Astrocyte (in vitro differentiated cells and primary cell): Measurements from ENCODE around the gene GOSR1. TPM values are rescaled to one million over a fixed set of nuclear protein-coding genes. Genes with fewer than 3 reads are reported as not detected.

Experiments used
- DNase-seq: peaks from one replicate; pipeline ENCODE4 v3.0.0-alpha.2; 2010; ENCODE audit warnings: low read depth
- FAIRE-seq: peaks from 2 replicates; lab custom pipeline; 2011; peaks lifted over from hg19 to GRCh38; lab: Jason Lieb, UNC
- H2AFZ ChIP-seq: 2 replicates; pipeline ENCODE4 v1.6.0; 2012; ENCODE audit warnings: low read depth, low read length, inconsistent platforms
- H3K27ac ChIP-seq: 2 replicates; pipeline ENCODE4 v1.5.1; 2011; ENCODE audit warnings: low read depth, low read length, inconsistent platforms
- H3K27me3 ChIP-seq: 2 replicates; pipeline ENCODE4 v1.6.0; 2011; ENCODE audit warnings: low read length, inconsistent platforms; ENCODE audit not compliant: insufficient read depth
- H3K36me3 ChIP-seq: 2 replicates; pipeline ENCODE4 v1.5.1; 2011; ENCODE audit warnings: low read length, inconsistent platforms; ENCODE audit not compliant: insufficient read depth
- H3K4me1 ChIP-seq: 2 replicates; pipeline ENCODE4 v1.5.1; 2011; ENCODE audit warnings: low read length, inconsistent platforms; ENCODE audit not compliant: insufficient read depth
- H3K4me2 ChIP-seq: 2 replicates; pipeline ENCODE4 v1.6.0; 2012; ENCODE audit warnings: low read length, inconsistent platforms
- H3K4me3 ChIP-seq: 2 replicates; pipeline ENCODE4 v1.5.1; 2011; ENCODE audit warnings: low read depth, mild to moderate bottlenecking, low read length, inconsistent platforms; ENCODE audit not compliant: insufficient read depth
- H3K79me2 ChIP-seq: 2 replicates; pipeline ENCODE4 v1.6.0; 2012; ENCODE audit warnings: mild to moderate bottlenecking, low read length, inconsistent platforms; ENCODE audit not compliant: insufficient read depth
- H3K9ac ChIP-seq: 2 replicates; pipeline ENCODE4 v1.6.0; 2012; ENCODE audit warnings: mild to moderate bottlenecking, low read length, inconsistent platforms
- H3K9me3 ChIP-seq: 2 replicates; pipeline ENCODE4 v1.5.1; 2012; ENCODE audit warnings: low read depth, mild to moderate bottlenecking, low read length, inconsistent platforms; ENCODE audit not compliant: insufficient read depth
- H4K20me1 ChIP-seq: 2 replicates; pipeline ENCODE4 v1.6.0; 2012; ENCODE audit warnings: low read length, inconsistent platforms; ENCODE audit not compliant: insufficient read depth
- H3K27ac Mint-ChIP-seq: one replicate; pipeline ENCODE4 v1.8.0; 2021; ENCODE audit warnings: mild to moderate bottlenecking, mixed read lengths; ENCODE audit not compliant: unreplicated experiment
- H3K27me3 Mint-ChIP-seq: one replicate; pipeline ENCODE4 v1.8.0; 2021; ENCODE audit warnings: low read depth, mixed read lengths; ENCODE audit not compliant: unreplicated experiment
- H3K36me3 Mint-ChIP-seq: one replicate; pipeline ENCODE4 v1.8.0; 2021; ENCODE audit warnings: low read depth, mixed read lengths; ENCODE audit not compliant: unreplicated experiment
- H3K4me1 Mint-ChIP-seq: one replicate; pipeline ENCODE4 v1.8.0; 2021; ENCODE audit warnings: low read depth, mixed read lengths; ENCODE audit not compliant: unreplicated experiment
- H3K4me3 Mint-ChIP-seq: one replicate; pipeline ENCODE4 v1.8.0; 2021; ENCODE audit warnings: mild to moderate bottlenecking, moderate library complexity, mixed read lengths; ENCODE audit not compliant: unreplicated experiment
- H3K9me3 Mint-ChIP-seq: one replicate; pipeline ENCODE4 v1.8.0; 2021; ENCODE audit warnings: mild to moderate bottlenecking, mixed read lengths; ENCODE audit not compliant: unreplicated experiment
- CTCF ChIP-seq: IDR thresholded peaks from 2 replicates; pipeline ENCODE4 v1.5.1; 2011; ENCODE audit warnings: low read depth, mild to moderate bottlenecking, inconsistent platforms, low read length, moderate library complexity; ENCODE audit not compliant: insufficient read depth
- EZH2 ChIP-seq: IDR thresholded peaks from 2 replicates; pipeline ENCODE4 v1.6.1; 2012; ENCODE audit warnings: mild to moderate bottlenecking, low read length, inconsistent platforms; ENCODE audit not compliant: insufficient read depth
- total RNA-seq: library from RNA; stranded (reverse); gene quantifications from 2 replicates; pipeline ENCODE4 v1.2.1, GENCODE V29; 2021

Gene GOSR1
- total RNA-seq, 1 donor from 2014 or later: 49.3 TPM

GRCh38 chr17:30493780-30494179, 16.6 kb downstream of the GOSR1 start:
- H3K27me3 ChIP-seq: no peaks in the 10 kb centered on the region
- peaks cover 20% of the 10 kb centered on the region for H3K36me3 Mint-ChIP-seq
- no peak for TF ChIP-seq EZH2
- no peak for TF ChIP-seq CTCF
- H3K79me2 ChIP-seq: peaks cover 3% of the 10 kb centered on the region
- H2AFZ ChIP-seq: no peak overlapping the region
- FAIRE-seq (no peak), DNase-seq (no peak)
- H3K27ac Mint-ChIP-seq: no peak overlapping the region
- no peak overlapping the region for H3K4me3 Mint-ChIP-seq
- no peaks in the 10 kb centered on the region for H3K4me1 ChIP-seq
- no peaks in the 10 kb centered on the region for H3K27me3 Mint-ChIP-seq
- no peaks in the 10 kb centered on the region for H3K9me3 Mint-ChIP-seq
- H3K9me3 ChIP-seq: no peaks in the 10 kb centered on the region
- peaks cover 63% of the 10 kb centered on the region for H3K36me3 ChIP-seq
- H4K20me1 ChIP-seq: peaks cover 16% of the 10 kb centered on the region
- H3K27ac ChIP-seq: no peak overlapping the region
- no peak overlapping the region for H3K9ac ChIP-seq
- no peak overlapping the region for H3K4me3 ChIP-seq
- no peak overlapping the region for H3K4me2 ChIP-seq
- no peaks in the 10 kb centered on the region for H3K4me1 Mint-ChIP-seq

GRCh38 chr17:30495586-30495985, 18.4 kb downstream of the GOSR1 start:
- FAIRE-seq (peak; percentile 5), DNase-seq (no peak)
- Mint-ChIP-seq H3K27ac (no peak overlapping the region), H3K4me3 (no peak overlapping the region), H3K9me3 (no peaks in the 10 kb centered on the region), H3K36me3 (peaks cover 18% of the 10 kb centered on the region), H3K27me3 (no peaks in the 10 kb centered on the region), H3K4me1 (no peaks in the 10 kb centered on the region)
- Histone ChIP-seq H3K27ac (no peak overlapping the region), H3K9ac (no peak overlapping the region), H4K20me1 (peaks cover 25% of the 10 kb centered on the region), H3K9me3 (no peaks in the 10 kb centered on the region), H3K79me2 (peaks cover 6% of the 10 kb centered on the region), H3K4me3 (no peak overlapping the region), H2AFZ (no peak overlapping the region), H3K4me2 (no peak overlapping the region), H3K36me3 (peaks cover 60% of the 10 kb centered on the region), H3K27me3 (no peaks in the 10 kb centered on the region), H3K4me1 (no peaks in the 10 kb centered on the region)
- TF ChIP-seq EZH2 (no peak), CTCF (no peak)

GRCh38 chr17:30503558-30503957, 26.4 kb downstream of the GOSR1 start:
- H3K9me3 Mint-ChIP-seq: peaks cover 2% of the 10 kb centered on the region

More at GRCh38 chr17:30503558-30503957, 26.4 kb downstream of the GOSR1 start:
- Histone ChIP-seq H3K4me2 (no peak overlapping the region), H3K9ac (no peak overlapping the region), H3K9me3 (no peaks in the 10 kb centered on the region), H2AFZ (no peak overlapping the region), H3K27ac (no peak overlapping the region), H3K4me3 (no peak overlapping the region), H3K36me3 (peaks cover 42% of the 10 kb centered on the region), H4K20me1 (peaks cover 16% of the 10 kb centered on the region), H3K79me2 (peaks cover 6% of the 10 kb centered on the region), H3K27me3 (no peaks in the 10 kb centered on the region), H3K4me1 (no peaks in the 10 kb centered on the region)
- FAIRE-seq (no peak), DNase-seq (no peak)
- H3K36me3 Mint-ChIP-seq: peaks cover 21% of the 10 kb centered on the region
- no peak overlapping the region for H3K4me3 Mint-ChIP-seq
- no peaks in the 10 kb centered on the region for H3K27me3 Mint-ChIP-seq
- TF ChIP-seq CTCF (no peak), EZH2 (no peak)
- H3K27ac Mint-ChIP-seq: peak overlapping the region; percentile 75
- peaks cover 4% of the 10 kb centered on the region for H3K4me1 Mint-ChIP-seq
